ENCODE data around the gene DUSP6.

DUSP6 gene

GRCh38 chr12:89328151-89329030 lies 23.9 kb downstream of the DUSP6 start:
- DNase-seq (ENCODE audit: low spot score), result no peak

- no peak for DNase-seq (ENCODE audit: low spot score)
These were observed 24.7 kb downstream of the DUSP6 start for GRCh38 chr12:89327486-89328094.

GRCh38 chr12:89326239-89327040 lies 25.9 kb downstream of the DUSP6 start:
- DNase-seq (ENCODE audit: low spot score), result no peak

GRCh38 chr12:89325495-89325894 lies 26.8 kb downstream of the DUSP6 start:
- no peak for DNase-seq (ENCODE audit: low spot score)

GRCh38 chr12:89324437-89324836 lies 27.9 kb downstream of the DUSP6 start:
- no peak for DNase-seq (ENCODE audit: low spot score)

- no peak for DNase-seq (ENCODE audit: low spot score)
These were observed 28.6 kb downstream of the DUSP6 start for GRCh38 chr12:89323568-89324218.

GRCh38 chr12:89320735-89321134 lies 31.6 kb downstream of the DUSP6 start:
- DNase-seq (ENCODE audit: low spot score), result no peak

GRCh38 chr12:89319606-89320005 lies 32.7 kb downstream of the DUSP6 start:
- no peak for DNase-seq (ENCODE audit: low spot score)

- DNase-seq (ENCODE audit: low spot score), result no peak
These were observed 33.2 kb downstream of the DUSP6 start for GRCh38 chr12:89319122-89319521.

- no peak for DNase-seq (ENCODE audit: low spot score)
These were observed 35.6 kb downstream of the DUSP6 start for GRCh38 chr12:89316705-89317139.

- DNase-seq (ENCODE audit: low spot score), result no peak
These were observed 38.1 kb downstream of the DUSP6 start for GRCh38 chr12:89314060-89314761.

GRCh38 chr12:89311703-89312293 lies 40.5 kb downstream of the DUSP6 start:
- DNase-seq (ENCODE audit: low spot score), result no peak

GRCh38 chr12:89309815-89310214 lies 42.5 kb downstream of the DUSP6 start:
- DNase-seq (ENCODE audit: low spot score), result no peak

GRCh38 chr12:89309440-89309802 lies 42.9 kb downstream of the DUSP6 start:
- DNase-seq (ENCODE audit: low spot score), result no peak

- no peak for DNase-seq (ENCODE audit: low spot score)
These were observed 44.6 kb downstream of the DUSP6 start for GRCh38 chr12:89307474-89308253.

GRCh38 chr12:89306827-89307473 lies 45.4 kb downstream of the DUSP6 start:
- DNase-seq (ENCODE audit: low spot score), result no peak

- DNase-seq (ENCODE audit: low spot score), result no peak
These were observed 46.9 kb downstream of the DUSP6 start for GRCh38 chr12:89305373-89305772.

- no peak for DNase-seq (ENCODE audit: low spot score)
These were observed 52.4 kb downstream of the DUSP6 start for GRCh38 chr12:89299931-89300330.

- no peak for DNase-seq (ENCODE audit: low spot score)
These were observed 52.9 kb downstream of the DUSP6 start for GRCh38 chr12:89299417-89299816.
